ENCODE results near the gene HLCS. TPM values are rescaled to one million over a fixed set of nuclear protein-coding genes. Genes with fewer than 3 reads are reported as not detected.

Gene HLCS
- total and polyA plus RNA-seq, 2 of the 4 experiments (the other 2 are of a cell fraction) = 10.6 to 21.0 TPM

GRCh38 chr21:36887963-36888362 lies 78.5 kb downstream of the HLCS start:
- no peaks in the 10 kb centered on the region for H3K27me3 ChIP-seq (ENCODE audit: control insufficient read depth, insufficient read depth, low read length)
- H3K9ac ChIP-seq (ENCODE audit: low read depth, low read length) = no peak overlapping the region
- intact Hi-C loops (cut with micrococcal nuclease) = no loop called here
- no peak for ATAC-seq (ENCODE audit: low read depth)
- H2AK9ac ChIP-seq (replicated peaks; ENCODE audit: low read depth, low read length, poor library complexity) = no peak overlapping the region
- in situ Hi-C loops (cut with MboI; ENCODE audit: low sequenced_read_pairs) = no loop called here
- no peak overlapping the region for H2BK5ac ChIP-seq (ENCODE audit: low read depth, low read length, poor library complexity, severe bottlenecking)
- H3K23ac ChIP-seq (ENCODE audit: low read depth, low read length) = no peak overlapping the region
- H3K56ac ChIP-seq (ENCODE audit: extremely low read depth, insufficient read depth, low read length) = no peak overlapping the region
- CTCF ChIA-PET = interaction anchor here (1.5 kb wide), 1 partner anchor 16 kb away, joined by 3 read pairs; no protein-coding TSS in a partner anchor
- peaks cover 7% of the 10 kb centered on the region for H3K9me3 ChIP-seq (ENCODE audit: control insufficient read depth, insufficient read depth, low read length)
- DNase-seq = no peak
- peaks cover 0 to 9% of the 10 kb centered on the region in 2 experiments; a peak in 1 of 4 replicates for H3K79me1 ChIP-seq (ENCODE audit: low read depth in 1 of 2, low read length in 2 of 2)
- no peak overlapping the region for H3K18ac ChIP-seq (ENCODE audit: low read depth, low read length)
- peaks cover 6% of the 10 kb centered on the region; the same call in 1 of the 2 replicates for H3K36me3 ChIP-seq (ENCODE audit: control insufficient read depth, insufficient read depth, low read length)
- 88% methylated on average over 1 of the region's 5 CpGs; no CpG with 5 or more reads in 1 of the 2 experiments for WGBS, 2 experiments (ENCODE audit: extremely low coverage in 2 of 2, insufficient read length in 1 of 2)
- no peak overlapping the region for H2BK15ac ChIP-seq (ENCODE audit: low read depth, low read length)
- no peak overlapping the region for H4K91ac ChIP-seq (ENCODE audit: insufficient read depth, low read depth, low read length)
- no peak overlapping the region; the same call in 1 of the 2 replicates for H3K14ac ChIP-seq (replicated peaks; ENCODE audit: low read depth, low read length)
- no peak overlapping the region for H2BK20ac ChIP-seq (ENCODE audit: low read depth, low read length)
- dilution Hi-C loops (cut with HindIII; ENCODE audit: low sequenced_read_pairs, unreplicated experiment) = no loop called here
- H3K27ac ChIP-seq (ENCODE audit: insufficient read depth, low read length) = no peak overlapping the region
- H4K8ac ChIP-seq (ENCODE audit: low read depth in 2 of 2, low read length in 2 of 2) = no peak overlapping the region
- H3K4me1 ChIP-seq (ENCODE audit: control insufficient read depth, insufficient read depth, low read length) = no peaks in the 10 kb centered on the region; the same call in 1 of the 2 replicates
- H4K20me1 ChIP-seq (ENCODE audit: insufficient read depth, low read length) = no peaks in the 10 kb centered on the region
- H2AFZ ChIP-seq (replicated peaks; ENCODE audit: low read length, poor library complexity) = no peak overlapping the region
- H2AK5ac ChIP-seq (ENCODE audit: low read depth, low read length) = no peak overlapping the region
- no peak for TF ChIP-seq CHD1 (IDR thresholded peaks at IDR 0.05; ENCODE audit: low read depth, low read length)
- no peak for TF ChIP-seq SMC3 (IDR thresholded peaks at IDR 0.05; ENCODE audit: low read depth, low read length)
- no peak for TF ChIP-seq FOS (IDR thresholded peaks at IDR 0.05; ENCODE audit: low read depth, low read length)
- TF ChIP-seq BHLHE40 (IDR thresholded peaks at IDR 0.05; ENCODE audit: low read depth, low read length) = no peak
- no peak for TF ChIP-seq CTCF (conservative IDR thresholded peaks at IDR 0.05; ENCODE audit: low read depth, low read length)
- no peak for TF ChIP-seq MAZ (IDR thresholded peaks at IDR 0.05; ENCODE audit: borderline replicate concordance, low read depth, low read length)
- TF ChIP-seq NFE2L2 (IDR thresholded peaks at IDR 0.05; ENCODE audit: low read depth, low read length) = no peak
- no peak for TF ChIP-seq RCOR1 (IDR thresholded peaks at IDR 0.05; ENCODE audit: insufficient replicate concordance, low read length)
- no peak for TF ChIP-seq RAD21 (IDR thresholded peaks at IDR 0.05; ENCODE audit: low read length)
- TF ChIP-seq CEBPB (IDR thresholded peaks at IDR 0.05; ENCODE audit: low read depth, low read length) = no peak
- no peak for TF ChIP-seq USF2 (IDR thresholded peaks at IDR 0.05; ENCODE audit: low read depth, low read length)
- no peak for TF ChIP-seq MXI1 (IDR thresholded peaks at IDR 0.05; ENCODE audit: borderline replicate concordance, low read depth, low read length)
- TF ChIP-seq RFX5 (IDR thresholded peaks at IDR 0.05; ENCODE audit: low read depth, low read length) = no peak
- no peak for TF ChIP-seq POLR2A (IDR thresholded peaks at IDR 0.05; ENCODE audit: low read depth, low read length)
- no peak for TF ChIP-seq MAFK (IDR thresholded peaks at IDR 0.05; ENCODE audit: low read depth, low read length)
- TF ChIP-seq ELK1 (IDR thresholded peaks at IDR 0.05; ENCODE audit: borderline replicate concordance, low read depth, low read length) = no peak
- H3K9me1 ChIP-seq (ENCODE audit: insufficient read depth, low read length) = 0 out of 2 replicates have a peak, but pooled peaks cover 3% of the 10 kb centered on the region
- BruUV-seq (replicated peaks) = no TSS peak
- no peak overlapping the region for H2BK120ac ChIP-seq (ENCODE audit: low read depth, low read length)
- H3K4me2 ChIP-seq (ENCODE audit: low read depth, low read length) = no peak overlapping the region
- POLR2A ChIA-PET (ENCODE audit: unreplicated experiment) = interaction anchor here (0.6 kb wide), 1 partner anchor 1447 kb away, joined by 6 read pairs; no protein-coding TSS in a partner anchor
- no peak overlapping the region for H4K5ac ChIP-seq (ENCODE audit: low read depth, low read length)
- no peak overlapping the region for H3K4ac ChIP-seq (ENCODE audit: low read depth, low read length)
- no peak overlapping the region for H3K4me3 ChIP-seq (ENCODE audit: insufficient read depth, low read depth, low read length)

Measured in IMR-90 (cell line).